Retina (tissue), 1 donor: ENCODE results near the gene PLEKHG4B.
A peak's percentile ranks its signal among the peaks of the same experiment; 100 is the strongest.

ENCODE experiments used
- DNase-seq: peaks from one replicate; pipeline ENCODE4 v3.0.0-alpha.2; 2016

PLEKHG4B gene

DNA sequence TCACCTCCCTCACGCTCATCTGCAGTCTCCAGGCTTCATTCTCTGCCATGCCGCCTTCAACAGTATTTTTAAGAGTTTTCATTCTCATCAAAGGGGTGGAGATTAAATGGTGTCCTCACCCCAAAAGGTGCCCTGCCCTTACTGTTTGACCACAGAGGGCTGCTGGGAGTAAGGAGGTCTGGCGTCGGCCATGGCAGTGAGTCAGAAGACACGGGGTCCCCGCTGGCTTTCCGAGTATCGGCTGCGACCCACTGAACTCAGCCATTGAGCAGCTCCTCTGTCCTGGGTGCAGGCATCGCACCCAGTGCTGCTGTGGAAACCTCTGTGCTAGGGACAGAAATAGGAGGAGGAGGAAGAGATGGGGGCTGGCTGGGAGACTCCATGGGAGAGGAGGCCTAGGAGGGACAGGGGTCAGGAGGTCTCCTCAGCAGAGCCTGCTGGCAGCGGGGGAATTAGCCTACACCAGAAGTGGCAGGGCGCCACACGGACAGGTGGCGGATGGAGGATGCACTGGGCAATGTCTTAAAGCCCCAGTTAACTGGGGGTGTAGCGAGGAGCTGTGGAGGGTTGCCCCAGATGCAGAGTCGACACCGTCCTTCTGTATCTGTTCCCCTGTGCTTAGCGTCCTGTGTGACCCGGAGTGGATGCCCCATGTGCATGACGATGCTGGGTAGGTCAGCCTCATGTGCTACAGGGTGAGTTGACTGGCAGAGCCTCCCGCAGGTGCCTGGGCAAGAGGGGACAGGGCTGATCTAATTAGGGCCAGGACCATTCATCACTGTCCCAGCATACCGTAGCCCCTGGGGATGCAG, 15.4 kb upstream of the PLEKHG4B start:
- DNase-seq = peak; percentile 25

- peak; percentile 20 for DNase-seq
Measured at GRCh38 chr5:77170-77501, 14.8 kb upstream of the PLEKHG4B start.

GRCh38 chr5:77546-77945, 14.4 kb upstream of the PLEKHG4B start:
- DNase-seq = peak; percentile 42

- DNase-seq = peak; percentile 72
Measured at GRCh38 chr5:77957-78804, 13.8 kb upstream of the PLEKHG4B start.

DNA sequence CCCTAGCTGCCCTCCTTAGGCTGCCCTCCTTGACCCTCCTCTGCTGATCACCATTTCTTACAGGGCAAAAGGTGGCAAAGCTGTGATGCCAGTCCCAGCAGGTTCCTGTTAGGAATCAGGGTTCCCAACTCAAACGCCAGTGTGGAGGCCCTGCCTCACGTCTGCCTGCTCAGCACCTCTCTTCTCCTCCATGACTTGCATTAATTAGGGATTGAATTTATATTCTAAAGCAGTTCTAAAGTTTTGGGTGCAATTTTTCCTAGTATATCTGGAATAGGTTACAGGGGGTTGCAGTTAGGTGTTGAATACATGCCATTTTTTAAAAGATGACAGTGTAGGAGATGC, 13.2 kb upstream of the PLEKHG4B start:
- no peak for DNase-seq

DNA sequence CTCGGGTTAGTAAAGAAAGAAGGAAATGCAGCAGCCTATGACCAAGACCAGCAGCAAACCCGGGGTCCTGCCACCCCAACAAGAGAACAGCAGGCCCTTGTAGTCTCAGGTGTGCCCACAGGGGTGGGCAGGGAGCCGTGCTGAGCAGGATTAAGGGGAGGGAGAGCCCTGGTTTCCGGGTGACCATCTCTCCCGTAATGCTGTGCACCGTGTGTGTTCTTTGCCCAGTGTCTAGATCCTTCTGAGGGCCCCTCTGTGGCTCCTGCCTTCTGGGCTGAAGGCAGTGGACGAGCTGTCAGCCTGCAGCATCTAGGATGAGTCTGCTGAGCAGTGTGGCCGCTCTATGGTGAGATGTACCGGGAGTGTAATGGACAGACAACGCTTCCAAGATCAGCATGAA, 12.7 kb upstream of the PLEKHG4B start:
- DNase-seq = no peak

DNA sequence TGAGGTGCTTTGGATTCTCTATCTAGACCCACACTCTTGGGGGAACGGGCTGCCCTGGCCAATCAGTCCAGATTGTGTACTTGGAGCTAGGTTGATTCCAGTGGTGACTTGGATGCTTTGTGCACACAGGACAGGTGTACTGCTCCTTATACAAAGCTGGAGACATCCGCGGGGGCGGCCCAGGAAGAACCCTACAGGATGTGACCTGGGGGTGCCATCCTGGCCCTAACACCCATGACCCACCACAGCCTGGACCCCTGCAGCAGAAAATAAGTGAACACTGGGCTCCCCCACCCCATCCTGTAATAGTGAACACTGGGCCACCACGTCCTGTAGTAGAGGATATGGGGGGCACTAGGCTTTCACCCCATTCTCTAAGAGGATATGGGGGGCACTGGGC, 12.1 kb upstream of the PLEKHG4B start:
- DNase-seq = no peak

DNA sequence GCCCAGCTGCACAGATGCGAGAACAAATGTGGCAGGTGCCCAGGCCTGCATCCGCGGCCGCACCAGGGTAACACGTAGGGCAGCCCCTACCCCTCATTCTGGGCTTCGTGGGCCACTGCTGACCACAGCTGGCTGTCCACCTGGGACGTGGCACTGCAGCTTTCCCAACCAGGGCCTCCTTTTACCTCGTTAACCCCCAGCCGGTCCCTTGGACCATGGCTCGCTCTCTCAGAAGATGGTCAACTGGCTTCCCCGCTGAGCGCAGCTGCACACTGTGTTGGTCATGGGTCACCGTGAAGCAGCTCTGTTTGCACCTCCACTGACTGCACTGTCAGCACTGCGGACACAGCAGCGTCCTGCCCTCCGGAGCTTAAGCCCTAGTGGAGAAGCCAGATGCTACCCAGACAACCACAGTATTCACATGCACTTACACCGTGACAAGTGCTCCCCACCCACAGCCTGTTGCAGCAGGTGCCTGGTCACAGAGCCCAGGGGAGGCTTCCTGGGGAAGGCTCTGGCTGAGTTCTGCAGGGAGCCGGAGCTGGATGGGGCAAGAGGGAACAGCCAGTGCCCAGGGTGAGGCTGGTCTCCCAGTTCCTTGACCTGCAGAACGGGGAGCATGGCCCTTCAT, 10.5 kb upstream of the PLEKHG4B start:
- DNase-seq = peak; percentile 70

GRCh38 chr5:82097-82496, 9.9 kb upstream of the PLEKHG4B start:
- DNase-seq = no peak

DNA sequence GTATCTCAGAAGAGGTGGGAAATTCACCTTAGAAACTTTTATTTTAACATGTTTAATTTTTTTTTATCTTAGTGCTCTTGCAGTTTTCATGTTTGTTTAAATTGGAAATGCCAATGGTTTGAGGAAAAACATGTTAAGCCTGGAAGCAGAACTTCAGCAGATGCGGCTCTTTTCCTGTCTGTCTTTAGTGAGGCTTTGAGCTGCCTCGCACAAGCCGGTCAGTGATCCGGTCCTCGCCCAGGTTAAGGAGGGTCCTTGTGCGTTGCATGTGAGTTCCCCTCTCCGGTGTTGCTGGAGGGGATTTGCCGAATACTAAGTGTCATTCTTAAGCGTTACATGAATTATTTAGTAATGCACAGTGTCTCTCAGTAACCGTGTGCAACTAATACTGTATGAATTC, 9.4 kb upstream of the PLEKHG4B start:
- DNase-seq = peak; percentile 47

DNA sequence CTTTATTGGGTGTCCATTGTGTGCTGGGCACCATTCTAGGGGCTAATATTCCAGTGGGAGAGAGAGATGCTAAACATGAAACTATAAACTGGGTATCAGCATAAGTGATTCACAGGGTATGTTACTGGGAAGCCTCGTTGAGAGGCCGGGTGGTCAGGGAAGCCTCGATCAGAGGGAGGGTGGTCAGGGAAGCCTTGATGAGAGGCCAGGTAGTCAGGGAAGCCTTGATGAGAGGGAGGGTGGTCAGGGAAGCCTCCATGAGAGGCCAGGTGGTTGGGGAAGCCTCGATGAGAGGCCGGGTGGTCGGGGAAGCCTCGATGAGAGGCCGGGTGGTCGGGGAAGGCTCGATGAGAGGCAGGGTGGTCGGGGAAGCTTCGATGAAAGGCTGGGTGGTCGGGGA, 8.9 kb upstream of the PLEKHG4B start:
- no peak for DNase-seq

GRCh38 chr5:85334-85995, 6.5 kb upstream of the PLEKHG4B start:
- DNase-seq = no peak

- peak; percentile 14 for DNase-seq
Measured at GRCh38 chr5:89337-90286, 2.4 kb upstream of the PLEKHG4B start.

DNA sequence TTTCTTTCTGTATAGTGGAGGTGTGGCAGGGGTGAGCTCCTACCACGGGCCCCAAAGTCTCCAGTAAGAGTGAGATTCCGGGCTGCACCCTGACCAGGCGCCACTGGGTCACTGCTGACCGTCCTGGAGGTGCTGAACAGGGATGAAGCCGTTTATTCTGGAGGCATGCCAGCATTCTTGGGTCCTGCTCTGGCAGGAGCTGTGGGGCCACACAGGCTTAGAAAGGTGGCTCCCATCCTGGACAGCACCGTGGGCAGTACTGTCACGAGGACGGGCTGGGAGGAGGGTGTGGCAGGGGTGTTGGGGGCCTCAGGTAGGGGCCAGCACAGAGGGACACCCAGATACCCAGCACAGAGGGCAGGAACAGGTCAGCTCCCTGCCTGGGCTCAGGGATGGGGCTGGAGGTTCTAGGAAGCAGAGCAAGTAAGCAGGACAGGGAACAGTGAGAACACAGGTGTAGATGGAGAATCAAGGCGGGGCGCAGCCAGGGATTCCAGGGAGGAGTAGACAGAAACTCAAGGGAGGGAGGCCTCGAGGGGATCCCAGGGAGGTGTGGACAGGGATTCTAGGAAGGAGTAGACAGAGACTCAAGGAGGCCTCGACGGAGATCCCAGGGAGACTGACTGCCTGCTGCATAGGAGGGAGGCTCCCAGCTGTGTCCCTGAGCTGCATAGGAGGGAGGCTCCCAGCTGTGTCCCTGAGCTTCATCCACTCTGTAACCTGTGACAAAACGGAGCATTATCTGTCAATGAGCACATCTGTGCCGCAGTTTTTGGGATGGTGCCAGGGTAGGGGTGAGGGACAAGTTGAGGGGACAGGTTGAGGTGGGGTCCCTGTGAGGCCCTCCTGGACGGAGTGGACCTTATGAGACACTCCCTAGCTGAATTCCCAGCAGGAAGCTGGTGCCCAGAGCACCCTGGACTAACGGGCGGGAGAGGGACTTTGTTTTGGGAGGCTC, 1.1 kb upstream of the PLEKHG4B start:
- DNase-seq = peak; percentile 49

- DNase-seq = peak; percentile 31
Measured at GRCh38 chr5:92401-93220, 643 bp downstream of the PLEKHG4B start.

GRCh38 chr5:93221-93980, 1.4 kb downstream of the PLEKHG4B start:
- peak; percentile 12 for DNase-seq

- no peak for DNase-seq
Measured at GRCh38 chr5:94113-94892, 2.3 kb downstream of the PLEKHG4B start.

DNA sequence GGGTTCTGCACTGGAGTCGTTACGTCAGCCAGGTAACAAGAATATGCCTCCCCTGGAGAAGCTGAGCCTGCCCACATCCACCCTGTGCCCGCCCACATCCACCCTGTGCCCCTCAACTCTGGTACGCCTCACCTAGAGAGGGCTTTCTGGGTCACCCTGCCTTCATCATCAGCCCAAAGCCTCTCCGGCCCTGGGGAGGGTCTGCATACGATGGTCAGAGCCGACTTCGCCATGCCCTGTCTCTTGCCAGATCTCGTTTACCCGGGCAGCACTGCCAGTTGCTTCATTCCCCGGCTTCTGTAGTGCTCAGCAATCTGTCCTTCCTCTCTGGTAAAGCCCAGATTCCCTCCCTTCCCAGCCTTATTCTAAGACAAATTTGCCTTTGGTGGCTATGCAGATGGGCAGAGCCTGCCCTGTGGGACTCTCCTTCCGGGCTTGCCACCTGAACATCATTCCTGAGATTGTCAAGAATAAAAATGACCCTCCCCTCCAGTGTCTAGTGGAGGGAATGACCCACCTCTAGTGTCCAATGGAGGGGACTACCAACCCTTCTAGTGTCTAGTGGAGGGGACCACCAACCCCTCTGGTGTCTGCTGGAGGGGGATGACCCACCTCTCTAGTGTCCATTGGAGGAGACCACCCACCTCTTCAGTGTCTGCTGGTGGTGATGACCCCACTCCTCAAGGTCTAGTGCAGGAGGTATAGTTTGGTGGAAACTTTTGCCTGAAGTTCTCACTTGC, 3.4 kb downstream of the PLEKHG4B start:
- no peak for DNase-seq
